ENCODE results near the gene KCNF1. TPM values are rescaled to one million over a fixed set of nuclear protein-coding genes. Genes with fewer than 3 reads are reported as not detected.
A peak's percentile ranks its signal among the peaks of the same experiment; 100 is the strongest.

KCNF1 gene
- total and polyA plus RNA-seq, 5 donors = 0.45 to 0.76 (median 0.52) TPM

DNA sequence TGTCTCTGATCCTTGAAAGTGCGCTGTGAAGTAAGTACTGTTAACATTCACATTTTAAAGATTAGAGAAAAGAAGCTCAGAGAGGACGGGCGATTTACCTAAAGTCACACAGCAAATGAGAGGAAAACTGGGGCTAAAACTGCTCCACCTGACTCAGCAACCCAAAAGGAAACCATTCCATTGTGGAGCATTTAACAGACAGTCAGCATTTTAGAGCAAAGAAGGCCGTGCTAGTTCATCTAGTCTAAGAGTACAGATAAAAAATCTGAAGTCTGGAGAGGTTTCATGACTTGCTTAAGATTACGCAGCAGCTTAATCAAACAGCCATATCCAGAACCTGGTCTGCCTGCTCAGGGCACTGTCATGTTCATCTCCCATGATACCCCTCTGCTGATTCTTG lies 19.9 kb upstream of the KCNF1 start:
- DNase-seq (no peak), ATAC-seq (no peak)
- 86% methylated on average over 5 of the region's 5 CpGs for WGBS
- H3K27me3 ChIP-seq (ENCODE audit: control insufficient read depth, insufficient read depth) = no peaks in the 10 kb centered on the region
- intact Hi-C loops (cut with DNase I) = no loop called here
- H3K4me1 ChIP-seq (ENCODE audit: control insufficient read depth, insufficient read depth, low read length) = peaks cover 2% of the 10 kb centered on the region
- H3K4me3 ChIP-seq (ENCODE audit: low read length) = no peak overlapping the region
- H3K9me3 ChIP-seq (ENCODE audit: control insufficient read depth, low read length) = no peaks in the 10 kb centered on the region
- no peak overlapping the region for H3K27ac ChIP-seq (ENCODE audit: low read length)

GRCh38 chr2:10892316-10892715 lies 19.4 kb upstream of the KCNF1 start:
- Histone ChIP-seq H3K27me3 (ENCODE audit: control insufficient read depth, insufficient read depth) (no peaks in the 10 kb centered on the region), H3K4me1 (ENCODE audit: control insufficient read depth, insufficient read depth, low read length) (peaks cover 2% of the 10 kb centered on the region), H3K4me3 (ENCODE audit: low read length) (no peak overlapping the region), H3K9me3 (ENCODE audit: control insufficient read depth, low read length) (no peaks in the 10 kb centered on the region), H3K27ac (ENCODE audit: low read length) (no peak overlapping the region)
- intact Hi-C loops (cut with DNase I) = no loop called here
- DNase-seq = no peak
- ATAC-seq = no peak

DNA sequence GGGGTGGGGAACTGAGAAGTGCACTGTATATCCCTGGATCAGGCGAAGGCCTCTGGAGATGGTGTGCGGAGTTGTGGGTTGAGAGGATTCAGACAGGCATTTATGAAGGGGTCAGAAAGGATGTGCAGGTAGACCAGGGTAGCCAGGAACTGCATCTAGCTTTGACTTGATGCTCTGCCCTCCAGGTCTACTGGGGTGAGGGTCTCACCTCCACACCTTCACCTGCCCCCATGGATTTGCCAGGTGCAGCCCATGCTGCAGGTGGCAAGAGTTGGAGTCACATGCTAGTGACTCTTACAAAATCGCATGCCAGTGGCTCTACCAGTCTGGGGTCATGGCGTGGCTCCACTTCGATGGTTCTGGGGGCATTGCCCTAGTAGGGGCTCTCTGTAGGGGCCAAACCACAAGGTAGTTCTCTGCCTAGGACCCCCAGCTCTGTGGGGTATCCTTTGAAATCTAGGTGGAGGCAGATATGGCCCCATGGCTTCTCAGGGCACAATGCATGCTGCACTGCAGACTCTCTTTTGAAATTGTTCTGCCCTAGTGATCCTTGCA lies 18.9 kb upstream of the KCNF1 start:
- ATAC-seq (no peak), DNase-seq (no peak)
- Histone ChIP-seq H3K27ac (ENCODE audit: low read length) (no peak overlapping the region), H3K4me3 (ENCODE audit: low read length) (no peak overlapping the region), H3K27me3 (ENCODE audit: control insufficient read depth, insufficient read depth) (no peaks in the 10 kb centered on the region), H3K9me3 (ENCODE audit: control insufficient read depth, low read length) (no peaks in the 10 kb centered on the region), H3K4me1 (ENCODE audit: control insufficient read depth, insufficient read depth, low read length) (peaks cover 2% of the 10 kb centered on the region)
- 86% methylated on average over 5 of the region's 5 CpGs for WGBS
- intact Hi-C loops (cut with DNase I) = no loop called here

DNA sequence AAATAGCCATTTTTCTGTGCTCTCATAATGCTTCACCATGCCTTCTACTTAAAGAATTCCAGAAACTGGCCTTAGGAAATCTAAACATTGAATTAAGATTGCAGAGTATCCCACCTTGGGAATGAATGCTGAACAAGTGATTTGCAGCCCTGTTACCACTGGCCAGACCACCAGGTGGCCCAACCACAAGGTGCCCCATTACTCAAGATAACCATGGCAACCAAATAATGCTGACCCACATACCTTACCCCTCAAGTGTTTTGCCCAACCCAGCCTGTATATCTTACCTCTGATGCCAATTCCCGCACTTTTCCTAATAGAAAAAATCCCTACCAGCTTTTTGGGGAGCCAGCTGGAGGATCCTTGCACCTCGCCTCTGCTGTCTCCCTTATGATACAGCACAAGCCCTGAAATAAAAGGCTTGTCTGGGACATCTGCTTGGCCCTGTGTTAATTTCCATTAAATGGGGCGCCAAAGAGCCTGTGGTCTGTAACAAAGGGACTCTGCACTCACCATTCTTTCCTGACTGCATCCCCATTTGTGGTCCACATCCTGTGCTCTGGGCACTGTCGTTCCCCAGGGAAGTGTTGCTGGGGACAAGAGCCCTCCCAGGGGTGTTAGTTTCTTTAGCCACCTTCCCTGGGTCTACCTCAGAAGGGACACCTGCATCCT lies 17.3 kb upstream of the KCNF1 start:
- H3K4me1 ChIP-seq (ENCODE audit: control insufficient read depth, insufficient read depth, low read length) = peaks cover 2% of the 10 kb centered on the region
- H3K4me3 ChIP-seq (ENCODE audit: low read length) = no peak overlapping the region
- H3K27me3 ChIP-seq (ENCODE audit: control insufficient read depth, insufficient read depth) = no peaks in the 10 kb centered on the region
- ATAC-seq (no peak), DNase-seq (no peak)
- intact Hi-C loops (cut with DNase I) = no loop called here
- H3K9me3 ChIP-seq (ENCODE audit: control insufficient read depth, low read length) = no peaks in the 10 kb centered on the region
- WGBS = 72% methylated on average over 4 of the region's 4 CpGs
- H3K27ac ChIP-seq (ENCODE audit: low read length) = no peak overlapping the region

DNA sequence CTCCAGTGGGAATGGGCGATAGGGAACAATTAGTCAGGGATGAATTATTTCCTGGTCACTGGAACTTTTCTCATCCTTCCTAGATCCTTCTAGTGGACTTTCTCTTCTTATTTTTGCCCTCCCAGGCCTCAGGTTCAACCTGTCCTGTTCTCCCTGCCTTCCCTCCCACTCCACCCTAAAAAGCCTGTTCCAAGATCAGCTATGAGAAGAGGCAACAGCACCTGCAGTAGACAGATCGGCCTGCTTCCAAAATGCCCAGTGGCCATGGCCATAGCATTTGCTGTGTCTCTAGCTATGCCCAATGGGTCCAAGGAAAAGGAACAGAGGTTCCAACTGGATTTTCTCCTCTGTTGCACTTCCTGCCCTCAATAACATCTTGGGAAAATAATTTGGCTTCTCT lies 16.5 kb upstream of the KCNF1 start:
- DNase-seq = no peak
- Histone ChIP-seq H3K4me1 (ENCODE audit: control insufficient read depth, insufficient read depth, low read length) (peaks cover 2% of the 10 kb centered on the region), H3K4me3 (ENCODE audit: low read length) (no peak overlapping the region), H3K27me3 (ENCODE audit: control insufficient read depth, insufficient read depth) (no peaks in the 10 kb centered on the region), H3K27ac (ENCODE audit: low read length) (no peak overlapping the region), H3K9me3 (ENCODE audit: control insufficient read depth, low read length) (no peaks in the 10 kb centered on the region)
- WGBS = 89% methylated on average over 2 of the region's 2 CpGs
- intact Hi-C loops (cut with DNase I) = no loop called here
- no peak for ATAC-seq

GRCh38 chr2:10897956-10898355 lies 13.8 kb upstream of the KCNF1 start:
- Histone ChIP-seq H3K4me1 (ENCODE audit: control insufficient read depth, insufficient read depth, low read length) (no peaks in the 10 kb centered on the region), H3K4me3 (ENCODE audit: low read length) (no peak overlapping the region), H3K27me3 (ENCODE audit: control insufficient read depth, insufficient read depth) (no peaks in the 10 kb centered on the region), H3K9me3 (ENCODE audit: control insufficient read depth, low read length) (no peaks in the 10 kb centered on the region), H3K27ac (ENCODE audit: low read length) (no peak overlapping the region)
- DNase-seq (no peak), ATAC-seq (no peak)
- WGBS = 80% methylated on average over 4 of the region's 4 CpGs
- intact Hi-C loops (cut with DNase I) = no loop called here

DNA sequence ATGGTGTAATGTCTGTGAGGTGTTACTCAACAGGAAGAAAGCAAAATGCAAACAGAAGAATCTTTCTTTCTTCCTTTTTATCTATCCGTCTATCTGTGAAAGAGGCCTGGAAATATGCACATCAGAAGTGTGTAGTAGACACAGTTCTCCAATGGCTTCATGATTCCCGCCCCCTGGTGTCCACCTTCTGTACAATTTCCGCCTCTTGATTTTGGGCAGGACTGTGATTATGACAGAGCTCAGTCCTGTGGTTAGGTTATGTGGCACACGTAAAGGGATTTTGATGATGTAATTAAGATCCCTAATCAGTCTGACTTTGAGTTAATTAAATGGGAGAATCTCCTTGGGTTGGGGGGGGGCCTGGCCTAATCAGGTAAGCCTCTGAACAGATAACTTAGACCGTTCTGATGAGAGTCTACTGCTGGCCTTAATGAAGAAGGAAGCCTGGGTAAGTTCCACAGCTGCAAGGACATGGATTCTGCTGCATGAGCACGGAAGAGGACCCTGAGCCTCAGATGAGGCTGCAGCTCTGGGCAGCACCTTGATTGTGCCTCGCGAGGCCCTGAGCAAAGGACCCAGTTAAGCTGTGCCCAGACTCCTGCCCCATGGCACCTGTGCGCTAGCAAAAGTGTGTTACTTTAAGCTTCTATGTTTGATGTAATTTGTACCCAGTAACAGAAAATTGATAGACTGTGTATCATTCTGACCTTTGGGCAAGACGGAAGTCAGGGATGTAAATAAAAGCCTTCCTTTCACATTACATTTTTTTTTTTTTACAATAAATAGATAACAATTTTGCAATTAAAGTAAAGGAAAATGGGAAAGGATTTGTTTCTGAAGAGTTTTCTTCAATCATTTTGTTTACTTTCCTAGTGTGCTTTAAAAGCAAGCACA lies 11.3 kb upstream of the KCNF1 start:
- intact Hi-C loops (cut with DNase I) = no loop called here
- Histone ChIP-seq H3K27ac (ENCODE audit: low read length) (no peak overlapping the region), H3K4me3 (ENCODE audit: low read length) (no peak overlapping the region), H3K4me1 (ENCODE audit: control insufficient read depth, insufficient read depth, low read length) (no peaks in the 10 kb centered on the region), H3K27me3 (ENCODE audit: control insufficient read depth, insufficient read depth) (no peaks in the 10 kb centered on the region), H3K9me3 (ENCODE audit: control insufficient read depth, low read length) (no peaks in the 10 kb centered on the region)
- DNase-seq (no peak), ATAC-seq (no peak)
- WGBS = 85% methylated on average over 10 of the region's 10 CpGs

DNA sequence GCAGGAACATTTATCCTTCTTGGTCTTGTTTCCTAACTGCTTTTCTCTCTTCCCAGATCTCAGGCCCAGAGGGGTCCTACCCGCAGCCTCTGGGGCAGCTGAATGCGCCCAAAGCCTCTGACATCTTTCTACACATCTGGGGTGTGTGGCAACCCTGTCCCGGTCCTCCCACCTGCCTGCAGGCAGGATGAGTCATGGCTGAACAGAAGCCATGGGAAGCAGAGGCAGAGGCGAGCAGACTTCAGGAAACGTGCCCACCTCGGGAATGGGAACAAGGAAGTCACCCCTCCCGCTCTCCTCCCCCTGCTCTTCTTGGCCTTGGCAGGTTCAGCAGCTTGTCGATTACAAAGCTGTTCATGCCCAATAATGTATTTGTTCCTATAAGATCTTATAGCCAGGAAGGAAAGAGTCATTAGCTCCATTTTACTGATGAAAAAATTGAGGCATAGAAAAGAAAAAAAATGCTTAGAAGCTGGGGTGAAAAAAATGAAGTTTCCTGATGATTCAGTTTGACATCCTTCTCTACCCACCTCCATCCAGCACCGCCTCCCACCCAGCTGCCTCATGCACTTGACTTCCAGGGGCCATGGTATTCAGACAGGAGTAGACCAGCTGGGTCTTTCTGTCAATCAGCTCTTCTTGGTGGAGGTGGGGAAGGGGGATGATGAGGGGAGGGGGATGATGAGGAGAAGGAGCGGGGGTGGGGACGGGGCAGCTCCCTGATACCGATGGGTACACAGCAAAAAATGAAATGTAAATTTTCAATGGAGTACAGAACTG lies 10.4 kb upstream of the KCNF1 start:
- intact Hi-C loops (cut with DNase I) = no loop called here
- peak in 1 of 2 donors; percentile 7 for ATAC-seq
- WGBS = 63% methylated on average over 12 of the region's 12 CpGs

DNA sequence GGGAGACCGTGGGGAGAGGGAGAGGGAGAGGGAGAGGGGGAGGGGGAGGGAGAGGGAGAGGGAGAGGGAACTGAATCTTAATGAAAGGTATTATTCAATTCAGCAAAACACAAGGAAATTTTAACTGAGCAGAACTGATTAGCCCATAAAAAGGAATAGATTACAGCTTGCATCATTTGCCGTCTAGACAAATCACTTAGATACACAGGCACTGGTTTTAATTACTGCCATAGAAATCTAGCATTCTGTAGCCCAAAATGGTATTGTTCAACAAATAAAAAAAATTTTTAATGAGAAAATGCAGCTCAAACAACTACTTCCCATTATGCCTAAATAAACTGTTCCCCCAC lies 7.9 kb upstream of the KCNF1 start:
- intact Hi-C loops (cut with DNase I) = no loop called here
- WGBS = 72% methylated on average over 1 of the region's 2 CpGs
- no peaks in the 10 kb centered on the region for H3K27me3 ChIP-seq (ENCODE audit: control insufficient read depth, insufficient read depth)
- H3K4me3 ChIP-seq (ENCODE audit: low read length) = no peak overlapping the region
- ATAC-seq (no peak), DNase-seq (no peak)
- no peaks in the 10 kb centered on the region for H3K9me3 ChIP-seq (ENCODE audit: control insufficient read depth, low read length)
- no peaks in the 10 kb centered on the region for H3K4me1 ChIP-seq (ENCODE audit: control insufficient read depth, insufficient read depth, low read length)
- H3K27ac ChIP-seq (ENCODE audit: low read length) = no peak overlapping the region

More for the DNA sequence above, 10.4 kb upstream of the KCNF1 start:
- Histone ChIP-seq H3K4me3 (ENCODE audit: low read length) (no peak overlapping the region), H3K9me3 (ENCODE audit: control insufficient read depth, low read length) (no peaks in the 10 kb centered on the region), H3K27ac (ENCODE audit: low read length) (no peak overlapping the region), H3K4me1 (ENCODE audit: control insufficient read depth, insufficient read depth, low read length) (no peaks in the 10 kb centered on the region), H3K27me3 (ENCODE audit: control insufficient read depth, insufficient read depth) (no peaks in the 10 kb centered on the region)
- DNase-seq = no peak

- 90% methylated on average over 6 of the region's 6 CpGs for WGBS
Measured at GRCh38 chr2:10904455-10904854, 7.3 kb upstream of the KCNF1 start.

More at GRCh38 chr2:10904455-10904854, 7.3 kb upstream of the KCNF1 start:
- intact Hi-C loops (cut with DNase I) = no loop called here
- DNase-seq (no peak), ATAC-seq (no peak)
- no peaks in the 10 kb centered on the region for H3K9me3 ChIP-seq (ENCODE audit: control insufficient read depth, low read length)
- H3K27ac ChIP-seq (ENCODE audit: low read length) = no peak overlapping the region
- H3K4me1 ChIP-seq (ENCODE audit: control insufficient read depth, insufficient read depth, low read length) = no peaks in the 10 kb centered on the region
- no peak overlapping the region for H3K4me3 ChIP-seq (ENCODE audit: low read length)
- no peaks in the 10 kb centered on the region for H3K27me3 ChIP-seq (ENCODE audit: control insufficient read depth, insufficient read depth)

Measured in right cardiac atrium (tissue), 5 donors.